Right ventricle myocardium superior (tissue), 1 donor: ENCODE measurements around the gene SPIN2B. TPM values are rescaled to one million over a fixed set of nuclear protein-coding genes. Genes with fewer than 3 reads are reported as not detected.
"Not testable (repeated sequence)": the region's sequence is repeated elsewhere in the genome, so short reads cannot be mapped to it uniquely, and the experiment has no call there.

Source experiments
- ATAC-seq: fragments of 200-7000 bp; cut with Tn5 transposase; one replicate; pipeline ENCODE4 v1.9.1; 2020; ENCODE audit warnings: mild to moderate bottlenecking; ENCODE audit not compliant: poor library complexity
- DNase-seq: peaks from one replicate; pipeline ENCODE4 v3.0.0-alpha.2; 2020
- intact Hi-C: fragments of 100-400 bp; cut with DNase I; formaldehyde crosslinking; loops from one replicate; pipeline ENCODE4 v1.11.2; 2022
- long read RNA-seq: library from polyadenylated mRNA; unstranded; transcript quantifications from one replicate; pipeline ENCODE4 v2.0.0, GENCODE V29; 2021
- total RNA-seq: library from RNA; stranded (reverse); fragmentation: NEBNext Ultra II Directional; extraction: Animal tissue kit (Norgen Biotek cat#: 25700); gene quantifications from one replicate; pipeline ENCODE4 v1.2.1, GENCODE V29; 2021
- donor health status: DM: no; HTN: yes; CAD: no; lungs with severe emphysema.

SPIN2B gene
- total RNA-seq = 7.8 TPM
- long read RNA-seq, partial matches to known transcripts = 0 of 8 reads
- long read RNA-seq, other reads (novel, unspliced or antisense) = 6 of 8 reads

- intact Hi-C loops = no loop called here
- ATAC-seq = peak; percentile 100
Measured at GRCh38 chrX:57121162-57121755, at the start of gene SPIN2B. SPIN2B (minus strand) TSS chrX:57121548.

GRCh38 chrX:57156397-57157049 lies 35.2 kb upstream of the SPIN2B start:
- DNase-seq = peak; percentile 39
- intact Hi-C loops = loop anchor here (10.0 kb wide), 1 partner anchor 298 kb away; no protein-coding TSS in a partner anchor
- ATAC-seq = peak; percentile 60

More at GRCh38 chrX:57121162-57121755, at the start of gene SPIN2B:
- DNase-seq = peak; percentile 87

- DNase-seq (no peak), ATAC-seq (no peak)
- intact Hi-C loops = loop anchor here (10.0 kb wide), 1 partner anchor 300 kb away; no protein-coding TSS in a partner anchor
Measured at GRCh38 chrX:57155171-57155570, 33.8 kb upstream of the SPIN2B start.

- not testable (repeated sequence) for DNase-seq, ATAC-seq
- intact Hi-C loops = loop anchor here (10.0 kb wide), 1 partner anchor 303 kb away; no protein-coding TSS in a partner anchor
Measured at GRCh38 chrX:57152222-57152621, 30.9 kb upstream of the SPIN2B start.

- intact Hi-C loops = no loop called here
- DNase-seq = no peak
- no peak for ATAC-seq
Measured at GRCh38 chrX:57138674-57139073, 17.3 kb upstream of the SPIN2B start.

GRCh38 chrX:57137501-57137900 lies 16.2 kb upstream of the SPIN2B start:
- ATAC-seq (no peak), DNase-seq (no peak)
- intact Hi-C loops = no loop called here

GRCh38 chrX:57137073-57137472 lies 15.7 kb upstream of the SPIN2B start, which contains the start of gene SPIN2A:
SPIN2A (minus strand) TSS chrX:57137397; CDS start chrX:57136597, 800 bp downstream.
- DNase-seq, intact Hi-C loops: not testable (repeated sequence)
- peak; percentile 48 for ATAC-seq

GRCh38 chrX:57136589-57136988 lies 15.2 kb upstream of the SPIN2B start:
- intact Hi-C loops, ATAC-seq, DNase-seq: not testable (repeated sequence)

- intact Hi-C loops = no loop called here
- ATAC-seq (no peak), DNase-seq (no peak)
Measured at GRCh38 chrX:57135287-57135686, 13.9 kb upstream of the SPIN2B start.

- DNase-seq (no peak), ATAC-seq (no peak)
- intact Hi-C loops = no loop called here
Measured at GRCh38 chrX:57134702-57135101, 13.4 kb upstream of the SPIN2B start.

- intact Hi-C loops = no loop called here
- DNase-seq = no peak
- ATAC-seq = no peak
Measured at GRCh38 chrX:57133706-57134105, 12.4 kb upstream of the SPIN2B start.

- ATAC-seq, intact Hi-C loops, DNase-seq: not testable (repeated sequence)
Measured at GRCh38 chrX:57133284-57133683, 11.9 kb upstream of the SPIN2B start.

- DNase-seq = no peak
- no peak for ATAC-seq
- intact Hi-C loops = no loop called here
Measured at GRCh38 chrX:57132046-57132445, 10.7 kb upstream of the SPIN2B start.

- ATAC-seq (no peak), DNase-seq (no peak)
- intact Hi-C loops = no loop called here
Measured at GRCh38 chrX:57121816-57122215, 468 bp upstream of the SPIN2B start.

GRCh38 chrX:57120619-57121161 lies 658 bp downstream of the SPIN2B start:
- intact Hi-C loops, DNase-seq: not testable (repeated sequence)
- ATAC-seq = peak; percentile 58

GRCh38 chrX:57119416-57119815 lies 1.9 kb downstream of the SPIN2B start:
- DNase-seq (no peak), ATAC-seq (no peak)
- intact Hi-C loops = no loop called here

GRCh38 chrX:57117566-57117965 lies 3.8 kb downstream of the SPIN2B start:
- intact Hi-C loops, ATAC-seq, DNase-seq: not testable (repeated sequence)

GRCh38 chrX:57104921-57105398 lies 16.4 kb downstream of the SPIN2B start:
- no peak for ATAC-seq
- no peak for DNase-seq
- intact Hi-C loops = no loop called here

GRCh38 chrX:57104406-57104805 lies 16.9 kb downstream of the SPIN2B start:
- DNase-seq (no peak), ATAC-seq (no peak)
- intact Hi-C loops = no loop called here
